Endothelial cell of umbilical vein (primary cell): Measurements from ENCODE around the gene MCC. TPM values are rescaled to one million over a fixed set of nuclear protein-coding genes. Genes with fewer than 3 reads are reported as not detected.

ENCODE experiments used
- BruUV-seq: library from RNA; stranded (reverse); fragments of 400-500 nt; replicated peaks from 2 replicates; lab custom pipeline; 2021; lab: Mats Ljungman, UMichigan
- CTCF ChIA-PET: fragments of 300-600, 350-600 bp; sonication (Branson Sonifier 250); formaldehyde crosslinking; loops from one replicate; lab custom pipeline; 2021; ENCODE audit warnings: antibody characterized with exemption, inconsistent platforms; lab: Charles Lee
- POLR2A ChIA-PET: fragments of 300-600, 350-600 bp; sonication (Branson Sonifier 250); formaldehyde crosslinking; loops from one replicate; lab custom pipeline; 2021; ENCODE audit warnings: antibody characterized with exemption, inconsistent platforms; lab: Charles Lee
- DNase-seq: peaks from one replicate; pipeline ENCODE4 v3.0.0-alpha.2; 2011; ENCODE audit warnings: low read depth, low spot score
- FAIRE-seq: peaks from 2 replicates; lab custom pipeline; 2011; peaks lifted over from hg19 to GRCh38; lab: Jason Lieb, UNC
- H2AFZ ChIP-seq: 2 replicates; pipeline ENCODE4 v1.6.0; 2012; ENCODE audit warnings: low read depth, low read length, control low read depth, inconsistent platforms
- H3K27ac ChIP-seq: 2 replicates; pipeline ENCODE4 v1.5.1; 2011; ENCODE audit warnings: low read depth, mild to moderate bottlenecking, control low read depth, low read length, moderate library complexity; ENCODE audit not compliant: insufficient read depth
- H3K27me3 ChIP-seq, 2 experiments: 2 replicates each; pipeline versions ENCODE4 v1.6.0 to v1.6.1; 2011; ENCODE audit warnings: low read length in 2 of 2, mixed read lengths in 1 of 2; ENCODE audit not compliant: control insufficient read depth in 2 of 2, insufficient read depth in 2 of 2
- H3K36me3 ChIP-seq, 2 experiments: 2 replicates in 1 of 2; 3 replicates in 1 of 2; pipeline ENCODE4 v1.5.1; 2011; ENCODE audit warnings: low read length in 2 of 2, mild to moderate bottlenecking in 1 of 2, moderate library complexity in 1 of 2; ENCODE audit not compliant: control insufficient read depth in 2 of 2, insufficient read depth in 2 of 2; ENCODE audit errors: extremely low read depth in 1 of 2
- H3K4me1 ChIP-seq: 3 replicates; pipeline ENCODE4 v1.5.1; 2011; ENCODE audit warnings: mild to moderate bottlenecking, low read length; ENCODE audit not compliant: control insufficient read depth, insufficient read depth; ENCODE audit errors: extremely low read depth
- H3K4me2 ChIP-seq: 2 replicates; pipeline ENCODE4 v1.6.1; 2011; ENCODE audit warnings: low read length, control low read depth, mixed read lengths; ENCODE audit not compliant: insufficient read depth
- H3K4me3 ChIP-seq, 3 experiments: fragments of 200-600 bp in 1 of 3; sonication (generic), shearing (Covaris generic) in 1 of 3; replicated peaks in 1 of 3; 2 replicates each; pipeline ENCODE4 v1.5.1; 2011 to 2016; ENCODE audit warnings: control low read depth in 3 of 3, low read length in 3 of 3, mild to moderate bottlenecking in 2 of 3, inconsistent platforms in 1 of 3, low read depth in 1 of 3, moderate library complexity in 1 of 3; ENCODE audit not compliant: insufficient read depth in 1 of 3
- H3K79me2 ChIP-seq: 2 replicates; pipeline ENCODE4 v1.6.0; 2012; ENCODE audit warnings: low read length, inconsistent platforms; ENCODE audit not compliant: control insufficient read depth, insufficient read depth
- H3K9ac ChIP-seq: replicated peaks from 2 replicates; pipeline ENCODE3; 2011; ENCODE audit warnings: low read length, control low read depth; ENCODE audit not compliant: insufficient read depth; ENCODE audit errors: extremely low read depth
- H3K9me1 ChIP-seq: replicated peaks from 3 replicates; pipeline ENCODE4 v1.6.0; 2011; ENCODE audit warnings: mild to moderate bottlenecking, low read length; ENCODE audit not compliant: control insufficient read depth, insufficient read depth; ENCODE audit errors: extremely low read depth
- H3K9me3 ChIP-seq: replicated peaks from 2 replicates; pipeline ENCODE4 v1.5.1; 2012; ENCODE audit warnings: low read length, inconsistent platforms; ENCODE audit not compliant: control insufficient read depth, insufficient read depth
- H4K20me1 ChIP-seq: replicated peaks from 2 replicates; pipeline ENCODE3; 2011; ENCODE audit warnings: mild to moderate bottlenecking, low read length; ENCODE audit not compliant: control insufficient read depth, insufficient read depth; ENCODE audit errors: extremely low read depth
- CTCF ChIP-seq, 2 donors: IDR thresholded peaks; 1 replicate in 1 of 2; 2 replicates in 1 of 2; pipeline ENCODE4 v1.5.1; 2011; ENCODE audit warnings: low read length in 2 of 2, mild to moderate bottlenecking in 2 of 2, moderate library complexity in 2 of 2, control low read depth in 1 of 2, inconsistent platforms in 1 of 2, low read depth in 1 of 2; ENCODE audit not compliant: insufficient read depth in 1 of 2; ENCODE audit errors: extremely low read depth in 1 of 2
- EZH2 ChIP-seq: IDR thresholded peaks from 2 replicates; pipeline ENCODE4 v1.6.1; 2012; ENCODE audit warnings: borderline replicate concordance, low read depth, mild to moderate bottlenecking, moderate library complexity, low read length, inconsistent platforms; ENCODE audit not compliant: severe bottlenecking
- FOS ChIP-seq: IDR thresholded peaks from 2 replicates; pipeline ENCODE4 v1.6.1; 2011; ENCODE audit warnings: mild to moderate bottlenecking, low read length, moderate library complexity, borderline replicate concordance; ENCODE audit not compliant: insufficient read depth
- GATA2 ChIP-seq: IDR thresholded peaks from 2 replicates; pipeline ENCODE4 v1.7.0; 2011; ENCODE audit warnings: low read depth, mild to moderate bottlenecking, moderate library complexity, mixed read lengths, low read length; ENCODE audit not compliant: insufficient read length, insufficient read depth
- JUN ChIP-seq: IDR thresholded peaks from 2 replicates; pipeline ENCODE4 v1.6.1; 2011; ENCODE audit warnings: borderline replicate concordance, low read depth; ENCODE audit not compliant: insufficient read length, insufficient read depth
- MAX ChIP-seq: IDR thresholded peaks from 2 replicates; pipeline ENCODE4 v1.6.1; 2011; ENCODE audit not compliant: insufficient read depth, insufficient read length
- MYC ChIP-seq: IDR thresholded peaks from one replicate; pipeline ENCODE4 v1.6.1; 2011; ENCODE audit warnings: mild to moderate bottlenecking, low read depth, low read length
- POLR2A ChIP-seq: IDR thresholded peaks from 2 replicates; pipeline ENCODE4 v1.6.1; 2012; ENCODE audit warnings: low read depth, mild to moderate bottlenecking, control low read depth, low read length
- POLR2AphosphoS5 ChIP-seq: IDR thresholded peaks from 2 replicates; pipeline ENCODE4 v1.6.1; 2012; ENCODE audit warnings: low read depth, mild to moderate bottlenecking, control low read depth, low read length, moderate library complexity; ENCODE audit not compliant: insufficient read depth
- dilution Hi-C: fragments of 300-500 bp; cut with MboI; formaldehyde crosslinking; loops from one replicate; pipeline ENCODE4 v1.15.0; 2019; ENCODE audit warnings: low sequenced_read_pairs; ENCODE audit not compliant: extremely low pct_ligation_motif_present
- intact Hi-C: fragments of 100-400 bp; cut with micrococcal nuclease; formaldehyde crosslinking; loops from one replicate; pipeline ENCODE4 v1.10.0; 2022
- polyA plus RNA-seq, 4 experiments: library from polyadenylated mRNA; depleted of rRNA in 3 of 4; stranded (reverse) in 3 of 4; unstranded in 1 of 4; fragments of >200 nt; gene quantifications; 2 replicates each; pipeline versions ENCODE4 v1.2.1 to v1.2.3, GENCODE V29; 2011 to 2012; ENCODE audit warnings: missing spikeins in 1 of 4
- total RNA-seq: library from RNA; stranded (reverse); gene quantifications from 2 replicates; pipeline ENCODE4 v1.2.3, GENCODE V29; 2021

Gene MCC
- total and polyA plus RNA-seq, 2 donors (not counting 3 experiments of a cell fraction or from before 2014, with no cell fraction given): 6.9 to 27.5 TPM

GRCh38 chr5:113283558-113283957 is 204.7 kb downstream of the MCC start:
- Histone ChIP-seq H3K79me2 (peaks cover 20% of the 10 kb centered on the region), H3K9me1 (no peaks in the 10 kb centered on the region), H3K4me2 (no peak overlapping the region), H3K27ac (no peak overlapping the region), H3K4me3 (no peak overlapping the region), H3K9ac (no peak overlapping the region), H3K9me3 (no peaks in the 10 kb centered on the region), H4K20me1 (no peaks in the 10 kb centered on the region), H3K27me3 (no peaks in the 10 kb centered on the region), H3K36me3 (no peaks in the 10 kb centered on the region), H3K4me1 (peaks cover 3% of the 10 kb centered on the region), H2AFZ (no peak overlapping the region)
- TF ChIP-seq FOS: no peak
- TF ChIP-seq MYC: no peak
- no peak for TF ChIP-seq POLR2A
- TF ChIP-seq GATA2: no peak
- no peak for TF ChIP-seq CTCF (IDR thresholded peaks at IDR 0.05; ENCODE audit: extremely low read depth in 1 of 2, insufficient read depth in 1 of 2, low read depth in 1 of 2, low read length in 2 of 2)
- no peak for TF ChIP-seq EZH2
- no peak for TF ChIP-seq MAX
- no peak for TF ChIP-seq POLR2AphosphoS5
- TF ChIP-seq JUN: no peak
- intact Hi-C loops (no loop called here), dilution Hi-C loops (no loop called here)
- DNase-seq (no peak), FAIRE-seq (no peak)
- CTCF ChIA-PET: interaction anchor here (1.3 to 2.0 kb wide), 2 partner anchors 9 to 11 kb away, joined by 3 to 7 read pairs; no protein-coding TSS in a partner anchor
- BruUV-seq: no TSS peak
- POLR2A ChIA-PET: no interaction called here
